Measurements from ENCODE around the gene ZNF385D. TPM values are rescaled to one million over a fixed set of nuclear protein-coding genes. Genes with fewer than 3 reads are reported as not detected.

ZNF385D gene
- polyA plus RNA-seq, 1 donor = 2.2 TPM

DNA sequence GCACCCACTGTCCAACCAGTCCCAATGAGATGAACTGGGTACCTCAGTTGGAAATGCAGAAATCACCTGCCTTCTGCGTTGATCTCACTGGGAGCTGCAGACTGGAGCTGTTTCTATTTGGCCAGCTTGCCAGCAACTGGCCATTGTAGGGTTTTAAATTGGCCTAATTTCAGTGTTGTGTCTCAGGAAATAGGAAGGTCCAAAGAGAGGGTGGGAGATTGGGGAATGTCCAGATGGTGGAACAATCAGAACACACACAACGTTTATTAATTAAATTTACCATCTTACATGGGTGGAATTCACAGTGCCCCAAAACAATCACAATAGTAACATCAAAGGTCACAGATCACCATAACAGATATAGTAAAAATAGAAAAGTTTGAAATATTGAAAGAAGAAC is 189.5 kb downstream of the ZNF385D start:
- WGBS (ENCODE audit: insufficient coverage, low lambda C conversion rate) = 100% methylated on average over 1 of the region's 2 CpGs
- Histone ChIP-seq H3K27me3 (ENCODE audit: control insufficient read depth, insufficient read depth, low read length) (no peaks in the 10 kb centered on the region), H3K27ac (ENCODE audit: low read length) (no peak overlapping the region), H3K4me3 (ENCODE audit: low read length) (no peak overlapping the region), H3K9me3 (ENCODE audit: control insufficient read depth, low read depth, low read length) (no peaks in the 10 kb centered on the region), H3K4me1 (ENCODE audit: control insufficient read depth, insufficient read depth, low read length) (no peaks in the 10 kb centered on the region), H3K36me3 (ENCODE audit: control insufficient read depth, insufficient read depth, low read length) (no peaks in the 10 kb centered on the region)
- DNase-seq = no peak

DNA sequence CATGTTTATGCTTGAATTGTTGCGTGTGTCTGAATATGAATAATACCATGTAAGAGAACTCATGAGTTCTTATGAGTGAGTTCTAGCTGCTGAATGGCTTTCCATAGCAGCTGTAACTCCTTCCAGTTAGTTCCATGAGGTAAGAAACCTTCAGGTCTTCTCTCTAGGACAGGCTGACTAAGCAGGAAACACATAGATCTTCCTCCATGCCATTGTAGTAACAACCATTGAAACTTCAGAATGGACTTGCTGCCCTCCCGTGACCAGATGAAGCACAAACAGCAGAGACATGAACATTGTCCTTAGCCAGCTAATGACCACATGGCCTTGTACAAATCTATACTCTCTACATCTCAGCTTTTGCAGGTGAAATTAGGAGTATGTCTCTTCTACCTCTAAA is 200.0 kb downstream of the ZNF385D start:
- H3K27me3 ChIP-seq (ENCODE audit: control insufficient read depth, insufficient read depth, low read length) = no peaks in the 10 kb centered on the region
- no peaks in the 10 kb centered on the region for H3K36me3 ChIP-seq (ENCODE audit: control insufficient read depth, insufficient read depth, low read length)
- H3K4me3 ChIP-seq (ENCODE audit: low read length) = no peak overlapping the region
- H3K4me1 ChIP-seq (ENCODE audit: control insufficient read depth, insufficient read depth, low read length) = no peaks in the 10 kb centered on the region
- no peaks in the 10 kb centered on the region for H3K9me3 ChIP-seq (ENCODE audit: control insufficient read depth, low read depth, low read length)
- no peak for DNase-seq
- H3K27ac ChIP-seq (ENCODE audit: low read length) = no peak overlapping the region
- WGBS (ENCODE audit: insufficient coverage, low lambda C conversion rate) = 100% methylated on average over 1 of the region's 2 CpGs

DNA sequence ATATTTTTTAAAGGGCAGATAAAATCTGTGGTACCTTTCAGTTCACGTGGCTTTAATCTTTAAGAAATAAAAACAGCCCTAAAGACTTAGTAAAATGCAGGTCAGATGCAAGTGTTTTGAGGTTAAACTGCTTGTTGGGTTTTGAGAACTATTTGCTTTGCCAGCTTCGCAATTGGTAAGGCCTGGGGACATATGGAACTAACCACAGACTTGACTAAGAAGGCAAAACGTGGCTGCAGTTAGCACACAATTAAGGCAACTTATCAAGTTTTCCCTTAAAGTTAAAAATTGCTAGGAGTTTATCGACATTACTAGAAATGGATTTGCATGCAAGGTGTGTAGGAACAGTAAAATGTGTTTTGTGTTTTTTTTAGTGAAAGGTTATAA is 206.9 kb downstream of the ZNF385D start:
- no peaks in the 10 kb centered on the region for H3K36me3 ChIP-seq (ENCODE audit: control insufficient read depth, insufficient read depth, low read length)
- no peaks in the 10 kb centered on the region for H3K9me3 ChIP-seq (ENCODE audit: control insufficient read depth, low read depth, low read length)
- H3K4me3 ChIP-seq (ENCODE audit: low read length) = no peak overlapping the region
- H3K27ac ChIP-seq (ENCODE audit: low read length) = no peak overlapping the region
- DNase-seq = no peak
- H3K4me1 ChIP-seq (ENCODE audit: control insufficient read depth, insufficient read depth, low read length) = no peaks in the 10 kb centered on the region
- WGBS (ENCODE audit: insufficient coverage, low lambda C conversion rate) = 40% methylated on average over 2 of the region's 4 CpGs
- peaks cover 3% of the 10 kb centered on the region for H3K27me3 ChIP-seq (ENCODE audit: control insufficient read depth, insufficient read depth, low read length)

DNA sequence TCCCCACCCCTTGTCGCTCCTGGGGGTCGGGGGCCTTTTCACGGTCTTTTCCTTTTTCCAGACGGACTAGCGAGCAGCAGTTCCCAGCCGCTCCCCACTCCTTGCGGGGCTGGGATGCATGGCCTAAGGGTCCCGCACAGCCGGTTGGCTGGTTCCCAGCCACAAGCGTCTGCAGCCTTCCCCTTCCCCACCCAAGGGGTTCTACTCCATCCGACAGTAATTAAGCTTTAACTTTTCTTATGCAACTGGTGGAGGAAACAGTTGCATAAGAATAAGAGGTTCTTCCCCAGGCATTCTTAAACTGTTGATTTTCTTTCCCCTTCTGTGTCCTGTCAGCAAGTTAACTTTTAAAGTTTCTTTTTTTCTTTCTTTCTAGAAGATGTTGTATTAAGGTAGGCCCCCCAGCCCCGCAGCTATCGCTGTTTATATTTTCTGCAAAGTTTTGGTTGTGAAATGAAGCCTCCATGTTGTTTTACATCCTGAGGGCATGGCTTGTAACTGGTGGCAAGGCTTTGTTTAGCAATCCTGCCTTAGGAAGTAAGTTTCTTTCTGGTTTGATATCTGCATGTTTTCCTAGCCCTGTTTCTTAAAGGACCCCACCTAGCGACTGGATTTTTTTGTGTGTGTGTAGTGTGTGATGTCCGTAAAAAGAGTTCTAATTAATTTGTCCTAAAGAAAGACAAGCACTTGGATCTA is 207.5 kb downstream of the ZNF385D start:
- peaks cover 3% of the 10 kb centered on the region for H3K27me3 ChIP-seq (ENCODE audit: control insufficient read depth, insufficient read depth, low read length)
- no peaks in the 10 kb centered on the region for H3K4me1 ChIP-seq (ENCODE audit: control insufficient read depth, insufficient read depth, low read length)
- H3K36me3 ChIP-seq (ENCODE audit: control insufficient read depth, insufficient read depth, low read length) = no peaks in the 10 kb centered on the region
- no peak for DNase-seq
- no CpG with 5 or more reads among the region's 15 CpGs for WGBS (ENCODE audit: insufficient coverage, low lambda C conversion rate)
- no peak overlapping the region for H3K27ac ChIP-seq (ENCODE audit: low read length)
- H3K4me3 ChIP-seq (ENCODE audit: low read length) = no peak overlapping the region
- no peaks in the 10 kb centered on the region for H3K9me3 ChIP-seq (ENCODE audit: control insufficient read depth, low read depth, low read length)

DNA sequence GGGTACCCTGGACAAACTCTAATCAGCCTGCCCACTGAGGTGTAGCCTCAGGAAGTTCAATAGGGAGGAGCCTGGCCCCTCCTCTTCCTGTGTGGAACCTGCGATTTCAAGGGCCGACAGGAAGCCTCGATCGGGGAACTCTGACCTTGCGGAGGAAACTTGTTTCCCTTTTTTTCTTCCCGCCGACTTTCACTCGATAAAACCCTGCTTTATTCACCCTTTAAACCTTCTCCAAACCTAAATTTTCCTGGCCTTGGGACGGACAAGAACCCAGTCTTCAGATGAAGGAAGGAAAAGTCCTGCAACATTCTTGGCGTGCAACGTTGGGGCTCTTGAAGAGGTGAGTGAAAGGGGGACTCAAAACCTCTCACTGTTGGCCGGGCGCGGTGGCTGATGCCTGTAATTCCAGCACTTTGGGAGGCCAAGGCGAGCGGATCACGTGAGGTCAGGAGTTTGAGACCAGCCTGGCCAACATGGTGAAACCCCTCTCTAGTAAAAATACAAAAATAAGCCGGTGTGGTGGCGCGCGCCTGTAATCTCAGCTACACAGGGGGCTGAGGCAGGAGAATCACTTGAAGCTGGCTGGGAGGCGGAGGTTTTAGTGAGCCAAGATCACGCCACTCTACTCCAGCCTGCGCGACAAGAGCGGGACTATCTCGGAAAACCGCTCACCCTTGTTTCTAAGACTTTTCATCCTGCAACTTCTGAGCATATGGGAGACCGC is 208.2 kb downstream of the ZNF385D start:
- Histone ChIP-seq H3K4me1 (ENCODE audit: control insufficient read depth, insufficient read depth, low read length) (no peaks in the 10 kb centered on the region), H3K4me3 (ENCODE audit: low read length) (no peak overlapping the region), H3K27ac (ENCODE audit: low read length) (no peak overlapping the region), H3K36me3 (ENCODE audit: control insufficient read depth, insufficient read depth, low read length) (no peaks in the 10 kb centered on the region), H3K27me3 (ENCODE audit: control insufficient read depth, insufficient read depth, low read length) (peaks cover 3% of the 10 kb centered on the region), H3K9me3 (ENCODE audit: control insufficient read depth, low read depth, low read length) (no peaks in the 10 kb centered on the region)
- no peak for DNase-seq
- 83% methylated on average over 4 of the region's 29 CpGs for WGBS (ENCODE audit: insufficient coverage, low lambda C conversion rate)

DNA sequence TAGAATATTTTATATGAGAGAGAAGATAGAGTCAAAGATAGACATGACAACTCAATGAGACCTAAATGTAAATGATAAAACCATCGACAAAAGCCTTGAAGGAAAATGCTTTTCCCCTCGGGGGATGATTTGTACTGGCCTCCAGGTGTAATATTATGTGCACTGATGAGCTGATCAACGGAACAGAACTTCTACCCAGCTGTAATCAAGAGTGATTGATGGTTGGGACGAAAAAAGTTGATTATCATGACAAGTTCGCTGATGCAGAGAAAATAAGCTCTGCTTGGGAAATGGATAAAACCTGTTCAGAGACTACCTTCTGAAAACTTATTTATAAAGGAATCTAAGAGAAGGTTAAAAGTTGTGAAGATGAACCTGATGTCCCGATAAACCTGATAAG is 210.7 kb downstream of the ZNF385D start:
- Histone ChIP-seq H3K4me1 (ENCODE audit: control insufficient read depth, insufficient read depth, low read length) (no peaks in the 10 kb centered on the region), H3K9me3 (ENCODE audit: control insufficient read depth, low read depth, low read length) (no peaks in the 10 kb centered on the region), H3K27me3 (ENCODE audit: control insufficient read depth, insufficient read depth, low read length) (peaks cover 3% of the 10 kb centered on the region), H3K4me3 (ENCODE audit: low read length) (no peak overlapping the region), H3K27ac (ENCODE audit: low read length) (no peak overlapping the region), H3K36me3 (ENCODE audit: control insufficient read depth, insufficient read depth, low read length) (no peaks in the 10 kb centered on the region)
- WGBS (ENCODE audit: insufficient coverage, low lambda C conversion rate) = 80% methylated on average over 2 of the region's 6 CpGs
- no peak for DNase-seq

DNA sequence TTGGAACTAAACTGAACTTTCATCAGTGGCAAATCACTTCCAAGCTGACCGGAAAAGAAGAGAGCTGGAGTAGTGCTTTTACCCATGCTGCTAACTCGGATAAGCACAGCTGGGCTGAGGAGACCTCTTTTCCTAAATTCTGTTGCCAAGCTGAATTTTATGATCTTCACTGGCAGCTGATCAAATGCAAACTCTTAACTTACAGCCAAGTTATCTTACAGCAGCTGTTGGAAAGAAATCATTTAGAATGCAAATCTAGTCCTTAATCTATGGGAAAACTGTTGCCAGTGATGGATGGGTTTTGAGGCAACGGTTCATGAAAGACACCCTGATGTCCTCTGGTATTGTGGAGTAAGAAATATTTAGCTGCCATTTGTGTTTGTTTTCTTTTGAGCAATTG is 216.5 kb downstream of the ZNF385D start:
- Histone ChIP-seq H3K4me3 (ENCODE audit: low read length) (no peak overlapping the region), H3K9me3 (ENCODE audit: control insufficient read depth, low read depth, low read length) (no peaks in the 10 kb centered on the region), H3K27me3 (ENCODE audit: control insufficient read depth, insufficient read depth, low read length) (no peaks in the 10 kb centered on the region), H3K36me3 (ENCODE audit: control insufficient read depth, insufficient read depth, low read length) (no peaks in the 10 kb centered on the region), H3K27ac (ENCODE audit: low read length) (no peak overlapping the region), H3K4me1 (ENCODE audit: control insufficient read depth, insufficient read depth, low read length) (no peaks in the 10 kb centered on the region)
- peak in 1 of 2 donors; percentile 2 for DNase-seq
- no CpG with 5 or more reads among the region's 3 CpGs for WGBS (ENCODE audit: insufficient coverage, low lambda C conversion rate)

DNA sequence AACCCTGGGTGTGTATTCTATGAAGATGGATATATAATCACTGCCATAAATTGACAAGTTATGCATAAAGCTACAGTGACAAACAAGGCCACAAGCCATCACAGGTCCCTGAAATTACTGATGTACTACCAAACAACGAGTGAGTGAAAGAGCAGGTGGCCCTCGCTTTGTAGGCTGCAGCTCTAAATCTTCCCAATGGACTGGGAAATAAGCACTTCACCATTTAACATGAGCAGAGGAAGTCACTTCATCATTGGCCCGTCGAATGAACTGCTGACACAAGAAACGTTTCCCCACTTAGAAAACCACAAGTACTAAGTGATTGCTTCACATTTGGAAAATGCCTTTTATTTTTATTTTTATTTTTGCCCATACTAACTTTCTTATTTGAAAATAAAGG is 218.0 kb downstream of the ZNF385D start:
- H3K4me1 ChIP-seq (ENCODE audit: control insufficient read depth, insufficient read depth, low read length) = no peaks in the 10 kb centered on the region
- no peak for DNase-seq
- H3K27ac ChIP-seq (ENCODE audit: low read length) = no peak overlapping the region
- no peak overlapping the region for H3K4me3 ChIP-seq (ENCODE audit: low read length)
- WGBS (ENCODE audit: insufficient coverage, low lambda C conversion rate) = 50% methylated on average over 3 of the region's 5 CpGs
- no peaks in the 10 kb centered on the region for H3K27me3 ChIP-seq (ENCODE audit: control insufficient read depth, insufficient read depth, low read length)
- H3K36me3 ChIP-seq (ENCODE audit: control insufficient read depth, insufficient read depth, low read length) = no peaks in the 10 kb centered on the region
- no peaks in the 10 kb centered on the region for H3K9me3 ChIP-seq (ENCODE audit: control insufficient read depth, low read depth, low read length)

DNA sequence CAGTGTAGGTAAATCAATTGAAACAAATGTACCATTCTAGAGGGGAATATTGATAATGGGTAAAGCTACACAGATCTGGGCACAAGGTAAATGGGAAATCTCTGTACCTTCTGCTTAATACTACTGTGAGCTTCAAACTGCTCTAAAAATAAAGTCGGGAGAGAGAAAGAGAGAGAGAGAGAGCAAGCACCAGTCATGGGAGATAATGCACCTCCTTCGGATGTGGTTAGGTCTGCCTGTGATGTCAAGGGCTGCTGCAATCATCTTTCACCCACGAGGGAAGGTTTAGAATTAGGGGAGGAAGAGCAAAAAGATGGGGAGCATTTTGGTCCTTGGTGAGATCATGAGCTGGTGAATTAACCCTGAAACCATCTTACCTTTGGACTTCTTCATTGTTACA is 219.1 kb downstream of the ZNF385D start:
- Histone ChIP-seq H3K4me1 (ENCODE audit: control insufficient read depth, insufficient read depth, low read length) (no peaks in the 10 kb centered on the region), H3K27me3 (ENCODE audit: control insufficient read depth, insufficient read depth, low read length) (no peaks in the 10 kb centered on the region), H3K4me3 (ENCODE audit: low read length) (no peak overlapping the region), H3K27ac (ENCODE audit: low read length) (no peak overlapping the region), H3K9me3 (ENCODE audit: control insufficient read depth, low read depth, low read length) (no peaks in the 10 kb centered on the region), H3K36me3 (ENCODE audit: control insufficient read depth, insufficient read depth, low read length) (no peaks in the 10 kb centered on the region)
- no peak for DNase-seq
- WGBS (ENCODE audit: insufficient coverage, low lambda C conversion rate) = 83% methylated on average over 1 of the region's 3 CpGs

DNA sequence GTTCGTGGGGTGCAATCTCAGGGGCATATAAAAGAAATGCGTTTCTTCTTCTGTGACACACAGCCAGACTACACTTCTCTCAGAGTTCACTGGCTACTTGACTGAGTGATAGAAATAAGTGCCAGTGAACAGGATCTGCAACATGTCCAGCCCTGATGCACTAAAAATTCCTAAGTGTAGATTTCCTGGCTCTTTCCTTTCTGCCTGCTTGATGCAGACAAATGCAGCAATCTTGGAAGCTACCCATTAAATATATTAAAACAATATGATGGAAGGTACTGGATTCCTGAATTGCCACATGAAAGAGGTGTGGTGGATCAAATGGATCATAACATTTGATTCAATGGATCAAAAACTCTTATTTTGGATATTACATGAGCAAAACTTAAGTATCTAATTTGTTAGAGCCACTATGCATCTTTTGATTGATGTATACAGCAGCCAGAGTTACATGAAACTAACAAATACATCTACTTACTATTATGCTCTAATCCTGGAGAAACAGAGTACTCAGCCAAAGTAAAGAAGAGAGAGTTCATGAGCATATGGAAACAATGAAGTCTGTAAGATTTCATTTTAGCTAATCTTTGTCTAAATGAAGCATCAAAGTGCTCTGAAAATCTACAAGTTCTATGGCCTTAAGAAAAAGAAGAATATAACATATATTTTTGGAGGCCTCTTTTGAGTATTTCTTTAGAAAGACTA is 222.6 kb downstream of the ZNF385D start:
- no peak overlapping the region for H3K27ac ChIP-seq (ENCODE audit: low read length)
- H3K27me3 ChIP-seq (ENCODE audit: control insufficient read depth, insufficient read depth, low read length) = no peaks in the 10 kb centered on the region
- no peak for DNase-seq
- H3K9me3 ChIP-seq (ENCODE audit: control insufficient read depth, low read depth, low read length) = no peaks in the 10 kb centered on the region
- 86% methylated on average over 1 of the region's 2 CpGs for WGBS (ENCODE audit: insufficient coverage, low lambda C conversion rate)
- no peaks in the 10 kb centered on the region for H3K4me1 ChIP-seq (ENCODE audit: control insufficient read depth, insufficient read depth, low read length)
- H3K4me3 ChIP-seq (ENCODE audit: low read length) = no peak overlapping the region
- no peaks in the 10 kb centered on the region for H3K36me3 ChIP-seq (ENCODE audit: control insufficient read depth, insufficient read depth, low read length)

All from large intestine (tissue), 3 donors.